K562 (cell line): ENCODE results near the gene NSUN6. TPM values are rescaled to one million over a fixed set of nuclear protein-coding genes. Genes with fewer than 3 reads are reported as not detected.

Experiments
- ATAC-seq: fragments of 200-7000 bp; cut with Tn5 transposase; 3 replicates; pipeline ENCODE4 v1.9.1; 2020; ENCODE audit warnings: moderate library complexity
- BruUV-seq: library from RNA; stranded (reverse); fragments of 400-500 nt; replicated peaks from 2 replicates; lab custom pipeline; 2021; lab: Mats Ljungman, UMichigan
- CTCF ChIA-PET: fragments of 300-600 bp; formaldehyde crosslinking; extraction: SDS; loops from one replicate; lab custom pipeline; 2021; ENCODE audit warnings: low intra/inter-chr PET ratio; lab: Yijun Ruan, JAX
- POLR2A ChIA-PET: fragments of 300-600, 350-650 bp; sonication (Branson Sonifier 250); formaldehyde crosslinking; extraction: SDS; loops from one replicate; lab custom pipeline; 2021; ENCODE audit warnings: antibody characterized with exemption, inconsistent platforms; lab: Yijun Ruan, JAX
- DNase-seq, 4 experiments: peaks; one replicate each; pipeline versions ENCODE4 v3.0.0 to v3.0.0-alpha.2; 2011 to 2018; ENCODE audit warnings: low spot score in 3 of 4, mixed read lengths in 3 of 4; ENCODE audit errors: extremely low read depth in 1 of 4
- FAIRE-seq: peaks from 2 replicates; lab custom pipeline; 2011; peaks lifted over from hg19 to GRCh38; lab: Jason Lieb, UNC
- H2AFZ ChIP-seq: 2 replicates; pipeline ENCODE4 v1.6.0; 2011; ENCODE audit warnings: low read depth, low read length, control low read depth, inconsistent platforms
- H3K27ac ChIP-seq: fragments of 200-600 bp; 3 replicates; pipeline ENCODE4 v1.8.0; 2011; ENCODE audit warnings: low read depth, mild to moderate bottlenecking, control low read depth, inconsistent platforms, low read length, moderate library complexity, mixed read lengths; ENCODE audit errors: extremely low read depth
- H3K27me3 ChIP-seq, 2 experiments: fragments of 300-600 bp in 1 of 2; 2 replicates in 1 of 2; 3 replicates in 1 of 2; pipeline versions ENCODE4 v1.6.0 to v1.8.0; 2011; ENCODE audit warnings: inconsistent platforms in 2 of 2, low read length in 2 of 2, mild to moderate bottlenecking in 1 of 2, mixed read lengths in 1 of 2, moderate library complexity in 1 of 2; ENCODE audit not compliant: control insufficient read depth in 2 of 2, insufficient read depth in 2 of 2
- H3K36me3 ChIP-seq: fragments of 300-600 bp; 3 replicates; pipeline ENCODE4 v1.8.0; 2011; ENCODE audit warnings: mild to moderate bottlenecking, low read length, inconsistent platforms; ENCODE audit not compliant: control insufficient read depth, insufficient read depth
- H3K4me1 ChIP-seq, 2 experiments: fragments of 200-600 bp in 1 of 2; replicated peaks in 1 of 2; 2 replicates in 1 of 2; 3 replicates in 1 of 2; pipeline versions ENCODE4 v1.5.1 to v1.8.0; 2011; ENCODE audit warnings: inconsistent platforms in 2 of 2, low read length in 2 of 2, mild to moderate bottlenecking in 1 of 2, mixed read lengths in 1 of 2, moderate library complexity in 1 of 2; ENCODE audit not compliant: control insufficient read depth in 2 of 2, insufficient read depth in 2 of 2
- H3K4me2 ChIP-seq: 2 replicates; pipeline ENCODE4 v1.6.1; 2011; ENCODE audit warnings: low read length, control low read depth, inconsistent platforms, mixed read lengths; ENCODE audit not compliant: insufficient read depth
- H3K4me3 ChIP-seq: fragments of 200-600 bp; sonication (generic), shearing (Covaris generic); 2 replicates; pipeline ENCODE4 v1.5.1; 2016; ENCODE audit warnings: control low read depth, inconsistent platforms
- H3K79me2 ChIP-seq: fragments of 200-600 bp; 3 replicates; pipeline ENCODE4 v1.8.0; 2011; ENCODE audit warnings: low read length, inconsistent platforms; ENCODE audit not compliant: control insufficient read depth, insufficient read depth
- H3K9ac ChIP-seq, 2 experiments: 2 replicates each; pipeline versions ENCODE4 v1.6.0 to v1.6.1; 2011; ENCODE audit warnings: low read depth in 2 of 2, low read length in 2 of 2, control low read depth in 1 of 2, inconsistent platforms in 1 of 2, mild to moderate bottlenecking in 1 of 2, mixed read lengths in 1 of 2; ENCODE audit not compliant: insufficient read depth in 1 of 2
- H3K9me1 ChIP-seq: one replicate; pipeline ENCODE4 v1.6.0; 2011; ENCODE audit warnings: inconsistent platforms, mild to moderate bottlenecking, low read length, moderate library complexity; ENCODE audit not compliant: control insufficient read depth, insufficient read depth
- H3K9me3 ChIP-seq: replicated peaks from 2 replicates; pipeline ENCODE4 v1.5.1; 2011; ENCODE audit warnings: low read depth, low read length, inconsistent platforms; ENCODE audit not compliant: control insufficient read depth, insufficient read depth
- H4K20me1 ChIP-seq: replicated peaks from 2 replicates; pipeline ENCODE4 v1.6.1; 2011; ENCODE audit warnings: low read length, inconsistent platforms, mixed read lengths; ENCODE audit not compliant: control insufficient read depth, insufficient read depth
- ZNF232 ChIP-seq: sonication (generic); formaldehyde crosslinking; IDR thresholded peaks from 2 replicates; pipeline ENCODE4 v1.8.0; 2022; ENCODE audit warnings: mild to moderate bottlenecking, missing genetic modification reagents
- WGBS: fragments of 100-300 bp; shearing (Covaris generic); methylation state at CpG from one replicate; pipeline ENCODE4 v1.1.6; 2016; ENCODE audit warnings: low coverage, mixed read lengths; ENCODE audit not compliant: insufficient coverage; ENCODE audit errors: missing lambda C conversion rate; 5-methylcytosine and 5-hydroxymethylcytosine counted together
- in situ Hi-C: fragments of 300-500 bp; cut with MboI; formaldehyde crosslinking; loops from 4 replicates; pipeline ENCODE4 v1.15.0; 2018; ENCODE audit warnings: inconsistent platforms, mixed read lengths
- intact Hi-C: fragments of 100-400 bp; cut with micrococcal nuclease; formaldehyde crosslinking; loops from 2 replicates; pipeline ENCODE4 v1.14.2; 2022
- polyA plus RNA-seq, 8 experiments: library from polyadenylated mRNA; depleted of rRNA in 4 of 8; stranded (reverse) in 5 of 8; unstranded in 3 of 8; fragments of >200 nt; fragmentation: Nextera tagmentation in 2 of 8; fragmentation: Illumina TruSeq in 1 of 8; extraction: Ambion mirVana in 2 of 8; extraction: Trizol in 1 of 8; gene quantifications; 2 replicates each; pipeline versions ENCODE4 v1.2.1 to v1.2.3, GENCODE V29; 2011 to 2014; ENCODE audit warnings: inconsistent platforms in 1 of 8, missing spikeins in 1 of 8
- total RNA-seq, 7 experiments: library from RNA; depleted of rRNA in 6 of 7; stranded (reverse); fragments of >200 nt in 6 of 7; fragmentation: Illumina TruSeq in 2 of 7; extraction: Trizol in 2 of 7; gene quantifications; 2 replicates each; pipeline versions ENCODE4 v1.2.1 to v1.2.3, GENCODE V29; 2011 to 2021; ENCODE audit warnings: low replicate concordance in 1 of 7
- TF ChIP-seq, protein P1 (sequence below): fragments of 450-650 bp; IDR thresholded peaks from 2 replicates; pipeline ENCODE4 v1.6.1; 2016; ENCODE audit warnings: mild to moderate bottlenecking, moderate library complexity
- TF ChIP-seq, protein P2 (sequence below): conservative IDR thresholded peaks from 2 replicates; pipeline ENCODE4 v1.6.1; 2011; ENCODE audit warnings: low read depth, mild to moderate bottlenecking, low read length; ENCODE audit not compliant: control insufficient read depth
- TF ChIP-seq, protein P3 (sequence below): fragments of 450-650 bp; formaldehyde crosslinking; IDR thresholded peaks from 2 replicates; pipeline ENCODE4 v1.4.0; 2022; ENCODE audit warnings: missing genetic modification characterization

Gene NSUN6
- total and polyA plus RNA-seq, 9 of the 15 experiments (the other 6 are each of a cell fraction or from before 2014, with no cell fraction given): 12.5 to 33.1 (median 24.2) TPM

DNA sequence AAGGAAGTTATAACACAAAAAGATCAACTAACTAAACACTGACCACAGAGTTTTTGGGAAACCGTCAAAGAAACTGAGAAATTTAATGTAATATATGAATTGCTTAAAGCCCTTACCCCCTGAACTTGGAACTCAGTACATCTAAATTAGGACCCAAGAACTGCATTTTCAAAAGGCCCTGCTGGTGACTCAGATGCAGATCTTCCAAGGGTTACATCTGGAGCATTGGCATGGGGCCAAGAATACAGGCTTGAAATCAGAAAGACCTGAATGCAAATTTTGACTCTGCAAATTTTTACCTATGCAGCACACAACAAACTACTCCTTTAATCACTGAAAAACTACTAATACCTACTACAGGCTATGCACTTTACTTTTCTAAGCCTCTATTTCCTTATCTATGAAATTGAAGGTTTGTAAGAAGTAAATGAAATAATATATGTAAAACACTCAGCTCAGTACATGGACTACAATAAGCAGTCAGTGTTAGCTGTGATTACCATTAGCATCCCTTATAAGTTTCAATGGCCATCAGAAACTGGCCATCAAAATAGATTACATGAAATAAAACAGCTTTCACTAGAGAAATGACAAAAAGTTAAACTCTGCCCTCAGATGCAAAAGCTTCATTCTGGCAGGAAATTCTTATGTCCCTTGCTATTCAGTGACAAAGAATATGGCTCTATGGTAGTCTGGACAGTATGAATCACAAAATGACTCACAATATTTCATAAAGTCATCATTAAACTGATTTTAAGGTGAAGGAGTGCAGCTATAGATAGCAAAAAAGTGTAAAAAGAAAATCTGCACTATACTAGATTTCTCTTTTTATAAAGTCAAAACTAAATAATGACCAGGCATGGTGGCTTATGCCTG is 43.6 kb downstream of the NSUN6 start:
- FAIRE-seq (peak; percentile 79), ATAC-seq (peak; percentile 68), DNase-seq (peak; percentile 49 to 72 (median 54))
- no TSS peak for BruUV-seq
- Histone ChIP-seq H3K9me3 (no peaks in the 10 kb centered on the region), H3K36me3 (peaks cover 63% of the 10 kb centered on the region; the same call in 2 of the 3 replicates), H3K27ac (no peak overlapping the region), H3K79me2 (no peaks in the 10 kb centered on the region), H2AFZ (no peak overlapping the region), H3K4me1 (no peaks in the 10 kb centered on the region; a peak in 1 of 5 replicates), H3K9me1 (no peaks in the 10 kb centered on the region), H3K4me3 (no peak overlapping the region), H3K4me2 (no peak overlapping the region), H4K20me1 (no peaks in the 10 kb centered on the region), H3K9ac (no peak overlapping the region), H3K27me3 (no peaks in the 10 kb centered on the region)
- in situ Hi-C loops (no loop called here), intact Hi-C loops (no loop called here)
- 40% methylated on average over 1 of the region's 1 CpG for WGBS
- POLR2A ChIA-PET: interaction anchor here (0.7 to 1.5 kb wide), 4 partner anchors 8 to 18 kb away, joined by 3 to 4 read pairs (median 3); no protein-coding TSS in a partner anchor
- CTCF ChIA-PET: no interaction called here
- TF ChIP-seq, protein P1, sequence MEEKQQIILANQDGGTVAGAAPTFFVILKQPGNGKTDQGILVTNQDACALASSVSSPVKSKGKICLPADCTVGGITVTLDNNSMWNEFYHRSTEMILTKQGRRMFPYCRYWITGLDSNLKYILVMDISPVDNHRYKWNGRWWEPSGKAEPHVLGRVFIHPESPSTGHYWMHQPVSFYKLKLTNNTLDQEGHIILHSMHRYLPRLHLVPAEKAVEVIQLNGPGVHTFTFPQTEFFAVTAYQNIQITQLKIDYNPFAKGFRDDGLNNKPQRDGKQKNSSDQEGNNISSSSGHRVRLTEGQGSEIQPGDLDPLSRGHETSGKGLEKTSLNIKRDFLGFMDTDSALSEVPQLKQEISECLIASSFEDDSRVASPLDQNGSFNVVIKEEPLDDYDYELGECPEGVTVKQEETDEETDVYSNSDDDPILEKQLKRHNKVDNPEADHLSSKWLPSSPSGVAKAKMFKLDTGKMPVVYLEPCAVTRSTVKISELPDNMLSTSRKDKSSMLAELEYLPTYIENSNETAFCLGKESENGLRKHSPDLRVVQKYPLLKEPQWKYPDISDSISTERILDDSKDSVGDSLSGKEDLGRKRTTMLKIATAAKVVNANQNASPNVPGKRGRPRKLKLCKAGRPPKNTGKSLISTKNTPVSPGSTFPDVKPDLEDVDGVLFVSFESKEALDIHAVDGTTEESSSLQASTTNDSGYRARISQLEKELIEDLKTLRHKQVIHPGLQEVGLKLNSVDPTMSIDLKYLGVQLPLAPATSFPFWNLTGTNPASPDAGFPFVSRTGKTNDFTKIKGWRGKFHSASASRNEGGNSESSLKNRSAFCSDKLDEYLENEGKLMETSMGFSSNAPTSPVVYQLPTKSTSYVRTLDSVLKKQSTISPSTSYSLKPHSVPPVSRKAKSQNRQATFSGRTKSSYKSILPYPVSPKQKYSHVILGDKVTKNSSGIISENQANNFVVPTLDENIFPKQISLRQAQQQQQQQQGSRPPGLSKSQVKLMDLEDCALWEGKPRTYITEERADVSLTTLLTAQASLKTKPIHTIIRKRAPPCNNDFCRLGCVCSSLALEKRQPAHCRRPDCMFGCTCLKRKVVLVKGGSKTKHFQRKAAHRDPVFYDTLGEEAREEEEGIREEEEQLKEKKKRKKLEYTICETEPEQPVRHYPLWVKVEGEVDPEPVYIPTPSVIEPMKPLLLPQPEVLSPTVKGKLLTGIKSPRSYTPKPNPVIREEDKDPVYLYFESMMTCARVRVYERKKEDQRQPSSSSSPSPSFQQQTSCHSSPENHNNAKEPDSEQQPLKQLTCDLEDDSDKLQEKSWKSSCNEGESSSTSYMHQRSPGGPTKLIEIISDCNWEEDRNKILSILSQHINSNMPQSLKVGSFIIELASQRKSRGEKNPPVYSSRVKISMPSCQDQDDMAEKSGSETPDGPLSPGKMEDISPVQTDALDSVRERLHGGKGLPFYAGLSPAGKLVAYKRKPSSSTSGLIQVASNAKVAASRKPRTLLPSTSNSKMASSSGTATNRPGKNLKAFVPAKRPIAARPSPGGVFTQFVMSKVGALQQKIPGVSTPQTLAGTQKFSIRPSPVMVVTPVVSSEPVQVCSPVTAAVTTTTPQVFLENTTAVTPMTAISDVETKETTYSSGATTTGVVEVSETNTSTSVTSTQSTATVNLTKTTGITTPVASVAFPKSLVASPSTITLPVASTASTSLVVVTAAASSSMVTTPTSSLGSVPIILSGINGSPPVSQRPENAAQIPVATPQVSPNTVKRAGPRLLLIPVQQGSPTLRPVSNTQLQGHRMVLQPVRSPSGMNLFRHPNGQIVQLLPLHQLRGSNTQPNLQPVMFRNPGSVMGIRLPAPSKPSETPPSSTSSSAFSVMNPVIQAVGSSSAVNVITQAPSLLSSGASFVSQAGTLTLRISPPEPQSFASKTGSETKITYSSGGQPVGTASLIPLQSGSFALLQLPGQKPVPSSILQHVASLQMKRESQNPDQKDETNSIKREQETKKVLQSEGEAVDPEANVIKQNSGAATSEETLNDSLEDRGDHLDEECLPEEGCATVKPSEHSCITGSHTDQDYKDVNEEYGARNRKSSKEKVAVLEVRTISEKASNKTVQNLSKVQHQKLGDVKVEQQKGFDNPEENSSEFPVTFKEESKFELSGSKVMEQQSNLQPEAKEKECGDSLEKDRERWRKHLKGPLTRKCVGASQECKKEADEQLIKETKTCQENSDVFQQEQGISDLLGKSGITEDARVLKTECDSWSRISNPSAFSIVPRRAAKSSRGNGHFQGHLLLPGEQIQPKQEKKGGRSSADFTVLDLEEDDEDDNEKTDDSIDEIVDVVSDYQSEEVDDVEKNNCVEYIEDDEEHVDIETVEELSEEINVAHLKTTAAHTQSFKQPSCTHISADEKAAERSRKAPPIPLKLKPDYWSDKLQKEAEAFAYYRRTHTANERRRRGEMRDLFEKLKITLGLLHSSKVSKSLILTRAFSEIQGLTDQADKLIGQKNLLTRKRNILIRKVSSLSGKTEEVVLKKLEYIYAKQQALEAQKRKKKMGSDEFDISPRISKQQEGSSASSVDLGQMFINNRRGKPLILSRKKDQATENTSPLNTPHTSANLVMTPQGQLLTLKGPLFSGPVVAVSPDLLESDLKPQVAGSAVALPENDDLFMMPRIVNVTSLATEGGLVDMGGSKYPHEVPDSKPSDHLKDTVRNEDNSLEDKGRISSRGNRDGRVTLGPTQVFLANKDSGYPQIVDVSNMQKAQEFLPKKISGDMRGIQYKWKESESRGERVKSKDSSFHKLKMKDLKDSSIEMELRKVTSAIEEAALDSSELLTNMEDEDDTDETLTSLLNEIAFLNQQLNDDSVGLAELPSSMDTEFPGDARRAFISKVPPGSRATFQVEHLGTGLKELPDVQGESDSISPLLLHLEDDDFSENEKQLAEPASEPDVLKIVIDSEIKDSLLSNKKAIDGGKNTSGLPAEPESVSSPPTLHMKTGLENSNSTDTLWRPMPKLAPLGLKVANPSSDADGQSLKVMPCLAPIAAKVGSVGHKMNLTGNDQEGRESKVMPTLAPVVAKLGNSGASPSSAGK: no peak
- TF ChIP-seq, protein P2, sequence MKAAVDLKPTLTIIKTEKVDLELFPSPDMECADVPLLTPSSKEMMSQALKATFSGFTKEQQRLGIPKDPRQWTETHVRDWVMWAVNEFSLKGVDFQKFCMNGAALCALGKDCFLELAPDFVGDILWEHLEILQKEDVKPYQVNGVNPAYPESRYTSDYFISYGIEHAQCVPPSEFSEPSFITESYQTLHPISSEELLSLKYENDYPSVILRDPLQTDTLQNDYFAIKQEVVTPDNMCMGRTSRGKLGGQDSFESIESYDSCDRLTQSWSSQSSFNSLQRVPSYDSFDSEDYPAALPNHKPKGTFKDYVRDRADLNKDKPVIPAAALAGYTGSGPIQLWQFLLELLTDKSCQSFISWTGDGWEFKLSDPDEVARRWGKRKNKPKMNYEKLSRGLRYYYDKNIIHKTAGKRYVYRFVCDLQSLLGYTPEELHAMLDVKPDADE: no peak
- TF ChIP-seq, protein P3, sequence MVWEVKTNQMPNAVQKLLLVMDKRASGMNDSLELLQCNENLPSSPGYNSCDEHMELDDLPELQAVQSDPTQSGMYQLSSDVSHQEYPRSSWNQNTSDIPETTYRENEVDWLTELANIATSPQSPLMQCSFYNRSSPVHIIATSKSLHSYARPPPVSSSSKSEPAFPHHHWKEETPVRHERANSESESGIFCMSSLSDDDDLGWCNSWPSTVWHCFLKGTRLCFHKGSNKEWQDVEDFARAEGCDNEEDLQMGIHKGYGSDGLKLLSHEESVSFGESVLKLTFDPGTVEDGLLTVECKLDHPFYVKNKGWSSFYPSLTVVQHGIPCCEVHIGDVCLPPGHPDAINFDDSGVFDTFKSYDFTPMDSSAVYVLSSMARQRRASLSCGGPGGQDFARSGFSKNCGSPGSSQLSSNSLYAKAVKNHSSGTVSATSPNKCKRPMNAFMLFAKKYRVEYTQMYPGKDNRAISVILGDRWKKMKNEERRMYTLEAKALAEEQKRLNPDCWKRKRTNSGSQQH: no peak
- no peak for TF ChIP-seq ZNF232 (CRISPR knock-in tag)
